Body of pancreas (tissue), 4 donors: ENCODE data around the gene IFNAR1.

Experiments
- CTCF ChIP-seq, 7 experiments: fragments of 450-650 bp in 4 of 7; fragments of 200-600 bp in 3 of 7; sonication (generic) in 3 of 7; IDR thresholded peaks; one replicate each; pipeline ENCODE4 v1.5.1; 2016 to 2019; ENCODE audit warnings: antibody characterized with exemption in 7 of 7
- POLR2A ChIP-seq, 3 donors: fragments of 450-650 bp; IDR thresholded peaks; one replicate each; pipeline ENCODE4 v1.6.1; 2016; ENCODE audit warnings: antibody characterized with exemption in 3 of 3, mild to moderate bottlenecking in 2 of 3

GRCh38 chr21:33334824-33335223 is 10.1 kb downstream of the IFNAR1 start:
- TF ChIP-seq CTCF (IDR thresholded peaks at IDR 0.05) = no peak
- TF ChIP-seq POLR2A (IDR thresholded peaks at IDR 0.05) = no peak
